HEK293 (cell line): ENCODE results near the gene KRT6A.
A peak's percentile ranks its signal among the peaks of the same experiment; 100 is the strongest.

Experiments
- BCL11B ChIP-seq: fragments of 450-650 bp; formaldehyde crosslinking; IDR thresholded peaks from 2 replicates; pipeline ENCODE4 v1.5.1; 2016; ENCODE audit warnings: low read depth, missing biosample characterization, missing genetic modification characterization
- GLI4 ChIP-seq: fragments of 450-650 bp; formaldehyde crosslinking; IDR thresholded peaks from 2 replicates; pipeline ENCODE4 v1.5.1; 2016; ENCODE audit warnings: missing biosample characterization, missing genetic modification characterization
- HOXD13 ChIP-seq: sonication (generic); formaldehyde crosslinking; IDR thresholded peaks from 2 replicates; pipeline ENCODE4 v1.8.0; 2022; ENCODE audit warnings: missing genetic modification reagents, borderline replicate concordance
- OVOL3 ChIP-seq: fragments of 450-650 bp; formaldehyde crosslinking; IDR thresholded peaks from 2 replicates; pipeline ENCODE4 v1.5.1; 2016; ENCODE audit warnings: missing biosample characterization, missing genetic modification characterization
- PRDM10 ChIP-seq: fragments of 450-650 bp; formaldehyde crosslinking; IDR thresholded peaks from 2 replicates; pipeline ENCODE4 v1.5.1; 2016; ENCODE audit warnings: missing biosample characterization, missing genetic modification characterization
- SCRT1 ChIP-seq: fragments of 450-650 bp; formaldehyde crosslinking; IDR thresholded peaks from 2 replicates; pipeline ENCODE4 v1.5.1; 2016; ENCODE audit warnings: missing biosample characterization, missing genetic modification characterization, borderline replicate concordance
- ZBTB17 ChIP-seq: fragments of 450-650 bp; formaldehyde crosslinking; IDR thresholded peaks from 2 replicates; pipeline ENCODE4 v1.5.1; 2016; ENCODE audit warnings: missing biosample characterization, missing genetic modification characterization
- ZNF112 ChIP-seq: fragments of 450-650 bp; formaldehyde crosslinking; IDR thresholded peaks from 2 replicates; pipeline ENCODE4 v1.5.0; 2017; ENCODE audit warnings: missing biosample characterization, missing genetic modification characterization
- ZNF155 ChIP-seq: fragments of 450-650 bp; formaldehyde crosslinking; IDR thresholded peaks from 2 replicates; pipeline ENCODE4 v1.5.1; 2016; ENCODE audit warnings: missing biosample characterization, missing genetic modification characterization
- ZNF19 ChIP-seq: fragments of 450-650 bp; formaldehyde crosslinking; IDR thresholded peaks from 2 replicates; pipeline ENCODE4; 2016; ENCODE audit warnings: missing biosample characterization, missing genetic modification characterization, low read depth
- ZNF214 ChIP-seq: fragments of 450-650 bp; formaldehyde crosslinking; IDR thresholded peaks from 2 replicates; pipeline ENCODE4 v1.5.1; 2017; ENCODE audit warnings: missing biosample characterization, mild to moderate bottlenecking, missing genetic modification characterization, borderline replicate concordance
- ZNF23 ChIP-seq: fragments of 450-650 bp; formaldehyde crosslinking; IDR thresholded peaks from 2 replicates; pipeline ENCODE4 v1.5.1; 2016; ENCODE audit warnings: missing biosample characterization, missing genetic modification characterization, borderline replicate concordance
- ZNF292 ChIP-seq: fragments of 450-650 bp; formaldehyde crosslinking; IDR thresholded peaks from 2 replicates; pipeline ENCODE4 v1.5.1; 2016; ENCODE audit warnings: low read depth, missing biosample characterization, missing genetic modification characterization, borderline replicate concordance
- ZNF341 ChIP-seq: fragments of 450-650 bp; formaldehyde crosslinking; IDR thresholded peaks from 2 replicates; pipeline ENCODE4; 2016; ENCODE audit warnings: low read depth, missing biosample characterization, missing genetic modification characterization
- ZNF549 ChIP-seq: fragments of 450-650 bp; IDR thresholded peaks from 2 replicates; pipeline ENCODE4 v1.5.1; 2018; ENCODE audit warnings: missing biosample characterization, missing genetic modification characterization, mild to moderate bottlenecking, inconsistent platforms, moderate library complexity
- ZNF639 ChIP-seq: fragments of 450-650 bp; formaldehyde crosslinking; IDR thresholded peaks from 2 replicates; pipeline ENCODE4 v1.5.1; 2016; ENCODE audit warnings: missing biosample characterization, missing genetic modification characterization
- ZSCAN18 ChIP-seq: fragments of 450-650 bp; formaldehyde crosslinking; IDR thresholded peaks from 2 replicates; pipeline ENCODE4 v1.5.1; 2016; ENCODE audit warnings: missing biosample characterization, missing genetic modification characterization
- ZSCAN23 ChIP-seq: fragments of 450-650 bp; formaldehyde crosslinking; IDR thresholded peaks from 2 replicates; pipeline ENCODE4 v1.5.1; 2016; ENCODE audit warnings: missing biosample characterization, missing genetic modification characterization
- TF ChIP-seq, protein P1 (sequence below): fragments of 450-650 bp; formaldehyde crosslinking; IDR thresholded peaks from 2 replicates; pipeline ENCODE4 v1.5.1; 2016; ENCODE audit warnings: missing biosample characterization, missing genetic modification characterization
- TF ChIP-seq, protein P2 (sequence below): fragments of 450-650 bp; formaldehyde crosslinking; IDR thresholded peaks from 2 replicates; pipeline ENCODE4 v1.5.1; 2016; ENCODE audit warnings: missing biosample characterization, missing genetic modification characterization, borderline replicate concordance
- TF ChIP-seq, protein P3 (sequence below): fragments of 450-650 bp; formaldehyde crosslinking; conservative IDR thresholded peaks from 2 replicates; pipeline ENCODE4 v1.5.1; 2016; ENCODE audit warnings: low read depth, missing biosample characterization, missing genetic modification characterization

Gene KRT6A

GRCh38 chr12:52541709-52542108 lies 48.7 kb upstream of the KRT6A start (continued):
- TF ChIP-seq, protein P1, sequence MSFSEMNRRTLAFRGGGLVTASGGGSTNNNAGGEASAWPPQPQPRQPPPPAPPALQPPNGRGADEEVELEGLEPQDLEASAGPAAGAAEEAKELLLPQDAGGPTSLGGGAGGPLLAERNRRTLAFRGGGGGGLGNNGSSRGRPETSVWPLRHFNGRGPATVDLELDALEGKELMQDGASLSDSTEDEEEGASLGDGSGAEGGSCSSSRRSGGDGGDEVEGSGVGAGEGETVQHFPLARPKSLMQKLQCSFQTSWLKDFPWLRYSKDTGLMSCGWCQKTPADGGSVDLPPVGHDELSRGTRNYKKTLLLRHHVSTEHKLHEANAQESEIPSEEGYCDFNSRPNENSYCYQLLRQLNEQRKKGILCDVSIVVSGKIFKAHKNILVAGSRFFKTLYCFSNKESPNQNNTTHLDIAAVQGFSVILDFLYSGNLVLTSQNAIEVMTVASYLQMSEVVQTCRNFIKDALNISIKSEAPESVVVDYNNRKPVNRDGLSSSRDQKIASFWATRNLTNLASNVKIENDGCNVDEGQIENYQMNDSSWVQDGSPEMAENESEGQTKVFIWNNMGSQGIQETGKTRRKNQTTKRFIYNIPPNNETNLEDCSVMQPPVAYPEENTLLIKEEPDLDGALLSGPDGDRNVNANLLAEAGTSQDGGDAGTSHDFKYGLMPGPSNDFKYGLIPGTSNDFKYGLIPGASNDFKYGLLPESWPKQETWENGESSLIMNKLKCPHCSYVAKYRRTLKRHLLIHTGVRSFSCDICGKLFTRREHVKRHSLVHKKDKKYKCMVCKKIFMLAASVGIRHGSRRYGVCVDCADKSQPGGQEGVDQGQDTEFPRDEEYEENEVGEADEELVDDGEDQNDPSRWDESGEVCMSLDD = no peak
- TF ChIP-seq ZNF214 (tag by site-specific recombination) (no peak), OVOL3 (tag by site-specific recombination) (no peak), ZNF23 (peak; percentile 88; the same call in 1 of the 2 replicates), ZNF639 (tag by site-specific recombination) (no peak), ZNF112 (no peak), ZNF292 (no peak), BCL11B (tag by site-specific recombination) (no peak), PRDM10 (tag by site-specific recombination) (no peak), ZBTB17 (tag by site-specific recombination) (peak; percentile 69), SCRT1 (tag by site-specific recombination) (0 out of 2 replicates have a peak, but pooled peaks have one; percentile 14), ZNF155 (tag by site-specific recombination) (no peak), GLI4 (no peak), ZNF549 (tag by site-specific recombination) (no peak), ZSCAN18 (tag by site-specific recombination) (no peak), ZNF341 (tag by site-specific recombination) (no peak), HOXD13 (no peak), ZNF19 (tag by site-specific recombination) (no peak), ZSCAN23 (no peak)
- TF ChIP-seq, protein P2, sequence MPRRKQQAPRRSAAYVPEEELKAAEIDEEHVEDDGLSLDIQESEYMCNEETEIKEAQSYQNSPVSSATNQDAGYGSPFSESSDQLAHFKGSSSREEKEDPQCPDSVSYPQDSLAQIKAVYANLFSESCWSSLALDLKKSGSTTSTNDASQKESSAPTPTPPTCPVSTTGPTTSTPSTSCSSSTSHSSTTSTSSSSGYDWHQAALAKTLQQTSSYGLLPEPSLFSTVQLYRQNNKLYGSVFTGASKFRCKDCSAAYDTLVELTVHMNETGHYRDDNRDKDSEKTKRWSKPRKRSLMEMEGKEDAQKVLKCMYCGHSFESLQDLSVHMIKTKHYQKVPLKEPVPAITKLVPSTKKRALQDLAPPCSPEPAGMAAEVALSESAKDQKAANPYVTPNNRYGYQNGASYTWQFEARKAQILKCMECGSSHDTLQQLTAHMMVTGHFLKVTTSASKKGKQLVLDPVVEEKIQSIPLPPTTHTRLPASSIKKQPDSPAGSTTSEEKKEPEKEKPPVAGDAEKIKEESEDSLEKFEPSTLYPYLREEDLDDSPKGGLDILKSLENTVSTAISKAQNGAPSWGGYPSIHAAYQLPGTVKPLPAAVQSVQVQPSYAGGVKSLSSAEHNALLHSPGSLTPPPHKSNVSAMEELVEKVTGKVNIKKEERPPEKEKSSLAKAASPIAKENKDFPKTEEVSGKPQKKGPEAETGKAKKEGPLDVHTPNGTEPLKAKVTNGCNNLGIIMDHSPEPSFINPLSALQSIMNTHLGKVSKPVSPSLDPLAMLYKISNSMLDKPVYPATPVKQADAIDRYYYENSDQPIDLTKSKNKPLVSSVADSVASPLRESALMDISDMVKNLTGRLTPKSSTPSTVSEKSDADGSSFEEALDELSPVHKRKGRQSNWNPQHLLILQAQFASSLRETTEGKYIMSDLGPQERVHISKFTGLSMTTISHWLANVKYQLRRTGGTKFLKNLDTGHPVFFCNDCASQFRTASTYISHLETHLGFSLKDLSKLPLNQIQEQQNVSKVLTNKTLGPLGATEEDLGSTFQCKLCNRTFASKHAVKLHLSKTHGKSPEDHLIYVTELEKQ (tag by site-specific recombination) = no peak
- TF ChIP-seq, protein P3, sequence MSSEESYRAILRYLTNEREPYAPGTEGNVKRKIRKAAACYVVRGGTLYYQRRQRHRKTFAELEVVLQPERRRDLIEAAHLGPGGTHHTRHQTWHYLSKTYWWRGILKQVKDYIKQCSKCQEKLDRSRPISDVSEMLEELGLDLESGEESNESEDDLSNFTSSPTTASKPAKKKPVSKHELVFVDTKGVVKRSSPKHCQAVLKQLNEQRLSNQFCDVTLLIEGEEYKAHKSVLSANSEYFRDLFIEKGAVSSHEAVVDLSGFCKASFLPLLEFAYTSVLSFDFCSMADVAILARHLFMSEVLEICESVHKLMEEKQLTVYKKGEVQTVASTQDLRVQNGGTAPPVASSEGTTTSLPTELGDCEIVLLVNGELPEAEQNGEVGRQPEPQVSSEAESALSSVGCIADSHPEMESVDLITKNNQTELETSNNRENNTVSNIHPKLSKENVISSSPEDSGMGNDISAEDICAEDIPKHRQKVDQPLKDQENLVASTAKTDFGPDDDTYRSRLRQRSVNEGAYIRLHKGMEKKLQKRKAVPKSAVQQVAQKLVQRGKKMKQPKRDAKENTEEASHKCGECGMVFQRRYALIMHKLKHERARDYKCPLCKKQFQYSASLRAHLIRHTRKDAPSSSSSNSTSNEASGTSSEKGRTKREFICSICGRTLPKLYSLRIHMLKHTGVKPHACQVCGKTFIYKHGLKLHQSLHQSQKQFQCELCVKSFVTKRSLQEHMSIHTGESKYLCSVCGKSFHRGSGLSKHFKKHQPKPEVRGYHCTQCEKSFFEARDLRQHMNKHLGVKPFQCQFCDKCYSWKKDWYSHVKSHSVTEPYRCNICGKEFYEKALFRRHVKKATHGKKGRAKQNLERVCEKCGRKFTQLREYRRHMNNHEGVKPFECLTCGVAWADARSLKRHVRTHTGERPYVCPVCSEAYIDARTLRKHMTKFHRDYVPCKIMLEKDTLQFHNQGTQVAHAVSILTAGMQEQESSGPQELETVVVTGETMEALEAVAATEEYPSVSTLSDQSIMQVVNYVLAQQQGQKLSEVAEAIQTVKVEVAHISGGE (tag by site-specific recombination) = no peak
